ENCODE results near the gene ZC3H18.

ZC3H18 gene

DNA sequence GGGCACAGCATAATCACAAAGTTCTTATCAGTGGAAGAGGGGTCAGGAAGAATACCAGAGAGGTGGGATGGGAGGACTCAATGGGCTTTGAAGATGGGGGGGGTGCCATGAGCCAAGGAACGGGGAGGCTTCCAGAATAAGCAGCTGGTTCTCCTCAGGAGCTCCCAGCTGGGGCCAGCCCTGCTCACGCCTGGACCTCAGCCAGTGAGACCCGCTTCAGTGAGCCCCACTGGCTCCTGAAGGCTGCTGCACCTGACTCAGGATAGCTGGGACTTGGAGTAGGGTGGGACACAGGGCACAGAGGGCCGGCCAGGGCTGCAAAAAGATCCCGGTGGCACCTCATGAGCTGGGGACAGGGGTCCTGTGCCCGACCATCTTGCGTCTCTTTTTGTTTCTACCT lies 24.4 kb upstream of the ZC3H18 start:
- Histone ChIP-seq H3K79me2 (ENCODE audit: insufficient read depth, low read depth) (no peaks in the 10 kb centered on the region), H3K9ac (no peak overlapping the region), H3K4me2 (no peak overlapping the region), H3K4me3 (IDR thresholded peaks at IDR 0.05; ENCODE audit: insufficient read depth, low read depth, low read length) (no peak overlapping the region), H2AFZ (ENCODE audit: low read depth) (no peak overlapping the region), H3K36me3 (ENCODE audit: insufficient read depth) (no peaks in the 10 kb centered on the region), H4K20me1 (ENCODE audit: insufficient read depth) (no peaks in the 10 kb centered on the region), H3K4me1 (ENCODE audit: low read depth, poor library complexity, severe bottlenecking) (no peaks in the 10 kb centered on the region), H3K27me3 (ENCODE audit: insufficient read depth, low read depth) (peaks cover 78% of the 10 kb centered on the region), H3K27ac (no peak overlapping the region)
- TF ChIP-seq, protein P1, sequence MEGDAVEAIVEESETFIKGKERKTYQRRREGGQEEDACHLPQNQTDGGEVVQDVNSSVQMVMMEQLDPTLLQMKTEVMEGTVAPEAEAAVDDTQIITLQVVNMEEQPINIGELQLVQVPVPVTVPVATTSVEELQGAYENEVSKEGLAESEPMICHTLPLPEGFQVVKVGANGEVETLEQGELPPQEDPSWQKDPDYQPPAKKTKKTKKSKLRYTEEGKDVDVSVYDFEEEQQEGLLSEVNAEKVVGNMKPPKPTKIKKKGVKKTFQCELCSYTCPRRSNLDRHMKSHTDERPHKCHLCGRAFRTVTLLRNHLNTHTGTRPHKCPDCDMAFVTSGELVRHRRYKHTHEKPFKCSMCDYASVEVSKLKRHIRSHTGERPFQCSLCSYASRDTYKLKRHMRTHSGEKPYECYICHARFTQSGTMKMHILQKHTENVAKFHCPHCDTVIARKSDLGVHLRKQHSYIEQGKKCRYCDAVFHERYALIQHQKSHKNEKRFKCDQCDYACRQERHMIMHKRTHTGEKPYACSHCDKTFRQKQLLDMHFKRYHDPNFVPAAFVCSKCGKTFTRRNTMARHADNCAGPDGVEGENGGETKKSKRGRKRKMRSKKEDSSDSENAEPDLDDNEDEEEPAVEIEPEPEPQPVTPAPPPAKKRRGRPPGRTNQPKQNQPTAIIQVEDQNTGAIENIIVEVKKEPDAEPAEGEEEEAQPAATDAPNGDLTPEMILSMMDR (conservative IDR thresholded peaks at IDR 0.05; ENCODE audit: low read depth, low read length) = no peak

DNA sequence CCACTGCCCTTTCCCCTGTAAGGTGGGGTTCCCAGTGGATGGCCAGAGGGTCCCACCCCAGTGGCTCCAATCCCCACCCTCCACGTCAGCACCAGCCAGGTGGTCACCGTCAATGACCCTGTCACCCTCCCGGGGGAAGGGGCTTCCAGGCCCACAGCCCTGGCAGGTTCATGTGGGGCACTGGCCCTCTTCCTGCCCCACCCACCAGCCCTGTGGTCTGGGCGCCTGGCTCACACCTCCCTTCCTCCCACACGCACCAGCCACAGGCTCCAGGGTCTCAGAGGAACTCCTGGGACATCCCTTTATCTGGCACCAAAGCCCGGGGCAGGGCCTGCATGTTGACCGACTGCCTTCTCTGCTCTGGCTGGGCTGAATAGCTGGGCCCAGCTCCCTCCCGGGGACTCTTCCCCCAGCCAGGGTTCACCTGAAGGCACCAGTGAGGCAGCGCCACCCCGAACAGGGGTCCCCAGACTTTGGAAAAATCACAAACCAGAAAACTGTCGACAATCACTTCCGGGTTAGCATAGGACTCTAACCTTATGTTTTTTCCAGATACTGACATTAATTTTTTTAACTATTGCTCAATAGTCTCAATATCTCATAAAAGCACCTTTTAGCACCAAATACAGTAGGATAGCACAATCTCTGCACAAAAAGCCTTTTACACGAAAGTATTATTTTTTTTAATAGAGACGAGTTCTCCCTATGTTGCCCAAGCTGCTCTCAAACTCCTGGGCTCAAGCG lies 21.9 kb upstream of the ZC3H18 start:
- Histone ChIP-seq H3K9ac (no peak overlapping the region), H3K27me3 (ENCODE audit: insufficient read depth, low read depth) (peaks cover 58% of the 10 kb centered on the region), H3K79me2 (ENCODE audit: insufficient read depth, low read depth) (no peaks in the 10 kb centered on the region), H3K27ac (no peak overlapping the region), H2AFZ (ENCODE audit: low read depth) (no peak overlapping the region), H3K4me1 (ENCODE audit: low read depth, poor library complexity, severe bottlenecking) (peaks cover 14% of the 10 kb centered on the region), H3K4me3 (IDR thresholded peaks at IDR 0.05; ENCODE audit: insufficient read depth, low read depth, low read length) (no peak overlapping the region), H3K4me2 (no peak overlapping the region), H4K20me1 (ENCODE audit: insufficient read depth) (no peaks in the 10 kb centered on the region), H3K36me3 (ENCODE audit: insufficient read depth) (no peaks in the 10 kb centered on the region)
- TF ChIP-seq, protein P1 (conservative IDR thresholded peaks at IDR 0.05; ENCODE audit: low read depth, low read length) = no peak

GRCh38 chr16:88548985-88549384 lies 21.2 kb upstream of the ZC3H18 start:
- Histone ChIP-seq H3K36me3 (ENCODE audit: insufficient read depth) (no peaks in the 10 kb centered on the region), H3K79me2 (ENCODE audit: insufficient read depth, low read depth) (no peaks in the 10 kb centered on the region), H3K4me3 (IDR thresholded peaks at IDR 0.05; ENCODE audit: insufficient read depth, low read depth, low read length) (no peak overlapping the region), H2AFZ (ENCODE audit: low read depth) (no peak overlapping the region), H3K27me3 (ENCODE audit: insufficient read depth, low read depth) (peaks cover 52% of the 10 kb centered on the region), H3K27ac (no peak overlapping the region), H3K4me2 (no peak overlapping the region), H3K9ac (no peak overlapping the region), H4K20me1 (ENCODE audit: insufficient read depth) (no peaks in the 10 kb centered on the region), H3K4me1 (ENCODE audit: low read depth, poor library complexity, severe bottlenecking) (peaks cover 21% of the 10 kb centered on the region)
- TF ChIP-seq, protein P1 (conservative IDR thresholded peaks at IDR 0.05; ENCODE audit: low read depth, low read length) = no peak

GRCh38 chr16:88549671-88550245 lies 20.4 kb upstream of the ZC3H18 start:
- H3K4me3 ChIP-seq (IDR thresholded peaks at IDR 0.05; ENCODE audit: insufficient read depth, low read depth, low read length) = no peak overlapping the region
- H2AFZ ChIP-seq (ENCODE audit: low read depth) = no peak overlapping the region
- no peak overlapping the region for H3K27ac ChIP-seq
- no peak overlapping the region for H3K4me2 ChIP-seq
- H3K9ac ChIP-seq = no peak overlapping the region
- TF ChIP-seq, protein P1 (conservative IDR thresholded peaks at IDR 0.05; ENCODE audit: low read depth, low read length) = no peak
- peaks cover 25% of the 10 kb centered on the region for H3K4me1 ChIP-seq (ENCODE audit: low read depth, poor library complexity, severe bottlenecking)
- peaks cover 45% of the 10 kb centered on the region for H3K27me3 ChIP-seq (ENCODE audit: insufficient read depth, low read depth)
- no peaks in the 10 kb centered on the region for H4K20me1 ChIP-seq (ENCODE audit: insufficient read depth)
- H3K79me2 ChIP-seq (ENCODE audit: insufficient read depth, low read depth) = no peaks in the 10 kb centered on the region
- no peaks in the 10 kb centered on the region for H3K36me3 ChIP-seq (ENCODE audit: insufficient read depth)

Data from KMS-11 (cell line).